ENCODE results near the gene ZBED2. TPM values are rescaled to one million over a fixed set of nuclear protein-coding genes. Genes with fewer than 3 reads are reported as not detected.

The ZBED2 gene
- total RNA-seq, 1 experiment from 2014 or later, result 0.07 TPM

GRCh38 chr3:111616417-111617105 lies 21.4 kb upstream of the ZBED2 start:
- TF ChIP-seq ETV6 (CRISPR knock-in tag; IDR thresholded peaks at IDR 0.05), result no peak
- no peak for TF ChIP-seq NR1H2 (CRISPR knock-in tag; IDR thresholded peaks at IDR 0.05)
- TF ChIP-seq ZNF121 (CRISPR knock-in tag; IDR thresholded peaks at IDR 0.05), result no peak
- TF ChIP-seq ATF3 (CRISPR knock-in tag; conservative IDR thresholded peaks at IDR 0.05), result no peak
- no peak for TF ChIP-seq FOXK1 (CRISPR knock-in tag; IDR thresholded peaks at IDR 0.05)
- no peak for TF ChIP-seq TEAD4 (CRISPR knock-in tag; IDR thresholded peaks at IDR 0.05)
- no peak for TF ChIP-seq EMX1 (CRISPR knock-in tag; IDR thresholded peaks at IDR 0.05)
- no peak for TF ChIP-seq ZNF423 (CRISPR knock-in tag; IDR thresholded peaks at IDR 0.05)
- TF ChIP-seq E2F5 (CRISPR knock-in tag; IDR thresholded peaks at IDR 0.05), result no peak
- TF ChIP-seq GABPB1 (CRISPR knock-in tag; IDR thresholded peaks at IDR 0.05), result no peak
- no peak for TF ChIP-seq MAX (CRISPR knock-in tag; IDR thresholded peaks at IDR 0.05)
- TF ChIP-seq AR (CRISPR knock-in tag; IDR thresholded peaks at IDR 0.05), result no peak
- TF ChIP-seq ZNF281 (CRISPR knock-in tag; IDR thresholded peaks at IDR 0.05), result no peak
- TF ChIP-seq OVOL2 (CRISPR knock-in tag; IDR thresholded peaks at IDR 0.05; ENCODE audit: borderline replicate concordance), result no peak
- TF ChIP-seq CBFB (CRISPR knock-in tag; IDR thresholded peaks at IDR 0.05; ENCODE audit: low read depth), result no peak
- Mint-ChIP-seq H3K27ac (no peak overlapping the region), H3K36me3 (peaks cover 5% of the 10 kb centered on the region; the same call in 1 of the 2 replicates), H3K4me1 (no peaks in the 10 kb centered on the region), H3K4me3 (no peak overlapping the region), H3K9me3 (peaks cover 14% of the 10 kb centered on the region), H3K27me3 (ENCODE audit: low read depth) (no peaks in the 10 kb centered on the region; the same call in 1 of the 2 replicates)
- ChIA-PET POLR2A (no interaction called here), CTCF (interaction anchor here (4.2 kb wide), 1 partner anchor 38 kb away, joined by 11 read pairs; no protein-coding TSS in a partner anchor)
- ATAC-seq, result 0 out of 2 replicates have a peak, but pooled peaks have one; percentile 26
- DNase-seq (ENCODE audit: low spot score), result no peak

GRCh38 chr3:111615880-111616279 lies 20.7 kb upstream of the ZBED2 start:
- Mint-ChIP-seq H3K4me1 (no peaks in the 10 kb centered on the region), H3K36me3 (peaks cover 5% of the 10 kb centered on the region; the same call in 1 of the 2 replicates), H3K9me3 (peaks cover 14% of the 10 kb centered on the region), H3K27me3 (ENCODE audit: low read depth) (no peaks in the 10 kb centered on the region; the same call in 1 of the 2 replicates), H3K27ac (no peak overlapping the region), H3K4me3 (no peak overlapping the region)
- no peak for DNase-seq (ENCODE audit: low spot score)
- no peak for TF ChIP-seq ZBTB21 (CRISPR knock-in tag; IDR thresholded peaks at IDR 0.05; ENCODE audit: borderline replicate concordance)
- TF ChIP-seq ETV6 (CRISPR knock-in tag; IDR thresholded peaks at IDR 0.05), result no peak
- TF ChIP-seq TEAD4 (CRISPR knock-in tag; IDR thresholded peaks at IDR 0.05), result no peak
- TF ChIP-seq AR (CRISPR knock-in tag; IDR thresholded peaks at IDR 0.05), result no peak
- no peak for TF ChIP-seq ZNF532 (CRISPR knock-in tag; IDR thresholded peaks at IDR 0.05; ENCODE audit: borderline replicate concordance)
- no peak for TF ChIP-seq SP1 (CRISPR knock-in tag; conservative IDR thresholded peaks at IDR 0.05)
- POLR2A ChIA-PET, result no interaction called here
- ATAC-seq, result no peak
- CTCF ChIA-PET, result interaction anchor here (4.2 kb wide), 1 partner anchor 38 kb away, joined by 11 read pairs; no protein-coding TSS in a partner anchor

Data from WTC11 (cell line).